ENCODE measurements around the gene CD7.

CD7 gene

GRCh38 chr17:82351713-82352488 is 34.5 kb upstream of the CD7 start (continued):
- TF ChIP-seq ZNF514 (tag by site-specific recombination; IDR thresholded peaks at IDR 0.05) (no peak), REPIN1 (tag by site-specific recombination; IDR thresholded peaks at IDR 0.05; ENCODE audit: low read depth) (no peak), ZNF513 (tag by site-specific recombination; IDR thresholded peaks at IDR 0.05) (no peak), SALL2 (tag by site-specific recombination; IDR thresholded peaks at IDR 0.05; ENCODE audit: borderline replicate concordance) (no peak), SCRT2 (tag by site-specific recombination; IDR thresholded peaks at IDR 0.05) (peak; percentile 94), ZBTB7A (tag by site-specific recombination; IDR thresholded peaks at IDR 0.05; ENCODE audit: low read depth) (no peak), ZNF248 (tag by site-specific recombination; IDR thresholded peaks at IDR 0.05) (no peak), ZNF426 (tag by site-specific recombination; IDR thresholded peaks at IDR 0.05) (no peak), TRIM28 (IDR thresholded peaks at IDR 0.05; ENCODE audit: borderline replicate concordance, low read length) (no peak), ZNF24 (tag by site-specific recombination; IDR thresholded peaks at IDR 0.05) (no peak), ZNF785 (tag by site-specific recombination; IDR thresholded peaks at IDR 0.05) (no peak), ZNF324 (tag by site-specific recombination; IDR thresholded peaks at IDR 0.05) (0 out of 2 replicates have a peak, but pooled peaks have one; percentile 53), GLIS1 (tag by site-specific recombination; IDR thresholded peaks at IDR 0.05) (no peak), ZNF600 (tag by site-specific recombination; IDR thresholded peaks at IDR 0.05) (peak; percentile 88), SCRT1 (tag by site-specific recombination; IDR thresholded peaks at IDR 0.05; ENCODE audit: borderline replicate concordance) (peak; percentile 95), ZSCAN16 (tag by site-specific recombination; IDR thresholded peaks at IDR 0.05) (no peak), ZNF132 (tag by site-specific recombination; IDR thresholded peaks at IDR 0.05; ENCODE audit: borderline replicate concordance) (no peak), ZNF529 (tag by site-specific recombination; IDR thresholded peaks at IDR 0.05; ENCODE audit: insufficient replicate concordance) (no peak), ZBTB1 (tag by site-specific recombination; IDR thresholded peaks at IDR 0.05) (no peak), ZNF571 (tag by site-specific recombination; IDR thresholded peaks at IDR 0.05) (no peak), YY1 (tag by site-specific recombination; IDR thresholded peaks at IDR 0.05) (no peak), FEZF1 (tag by site-specific recombination; IDR thresholded peaks at IDR 0.05) (no peak), ZNF16 (tag by site-specific recombination; IDR thresholded peaks at IDR 0.05; ENCODE audit: low read depth) (no peak), ZNF518A (tag by site-specific recombination; conservative IDR thresholded peaks at IDR 0.05; ENCODE audit: low read depth) (no peak)
- TF ChIP-seq, protein P1, sequence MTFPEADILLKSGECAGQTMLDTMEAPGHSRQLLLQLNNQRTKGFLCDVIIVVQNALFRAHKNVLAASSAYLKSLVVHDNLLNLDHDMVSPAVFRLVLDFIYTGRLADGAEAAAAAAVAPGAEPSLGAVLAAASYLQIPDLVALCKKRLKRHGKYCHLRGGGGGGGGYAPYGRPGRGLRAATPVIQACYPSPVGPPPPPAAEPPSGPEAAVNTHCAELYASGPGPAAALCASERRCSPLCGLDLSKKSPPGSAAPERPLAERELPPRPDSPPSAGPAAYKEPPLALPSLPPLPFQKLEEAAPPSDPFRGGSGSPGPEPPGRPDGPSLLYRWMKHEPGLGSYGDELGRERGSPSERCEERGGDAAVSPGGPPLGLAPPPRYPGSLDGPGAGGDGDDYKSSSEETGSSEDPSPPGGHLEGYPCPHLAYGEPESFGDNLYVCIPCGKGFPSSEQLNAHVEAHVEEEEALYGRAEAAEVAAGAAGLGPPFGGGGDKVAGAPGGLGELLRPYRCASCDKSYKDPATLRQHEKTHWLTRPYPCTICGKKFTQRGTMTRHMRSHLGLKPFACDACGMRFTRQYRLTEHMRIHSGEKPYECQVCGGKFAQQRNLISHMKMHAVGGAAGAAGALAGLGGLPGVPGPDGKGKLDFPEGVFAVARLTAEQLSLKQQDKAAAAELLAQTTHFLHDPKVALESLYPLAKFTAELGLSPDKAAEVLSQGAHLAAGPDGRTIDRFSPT (tag by site-specific recombination; IDR thresholded peaks at IDR 0.05), result peak; percentile 92
- TF ChIP-seq, protein P2, sequence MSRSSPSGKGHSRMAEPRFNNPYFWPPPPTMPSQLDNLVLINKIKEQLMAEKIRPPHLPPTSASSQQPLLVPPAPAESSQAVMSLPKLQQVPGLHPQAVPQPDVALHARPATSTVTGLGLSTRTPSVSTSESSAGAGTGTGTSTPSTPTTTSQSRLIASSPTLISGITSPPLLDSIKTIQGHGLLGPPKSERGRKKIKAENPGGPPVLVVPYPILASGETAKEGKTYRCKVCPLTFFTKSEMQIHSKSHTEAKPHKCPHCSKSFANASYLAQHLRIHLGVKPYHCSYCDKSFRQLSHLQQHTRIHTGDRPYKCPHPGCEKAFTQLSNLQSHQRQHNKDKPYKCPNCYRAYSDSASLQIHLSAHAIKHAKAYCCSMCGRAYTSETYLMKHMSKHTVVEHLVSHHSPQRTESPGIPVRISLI (tag by site-specific recombination; IDR thresholded peaks at IDR 0.05), result no peak
- TF ChIP-seq, protein P3, sequence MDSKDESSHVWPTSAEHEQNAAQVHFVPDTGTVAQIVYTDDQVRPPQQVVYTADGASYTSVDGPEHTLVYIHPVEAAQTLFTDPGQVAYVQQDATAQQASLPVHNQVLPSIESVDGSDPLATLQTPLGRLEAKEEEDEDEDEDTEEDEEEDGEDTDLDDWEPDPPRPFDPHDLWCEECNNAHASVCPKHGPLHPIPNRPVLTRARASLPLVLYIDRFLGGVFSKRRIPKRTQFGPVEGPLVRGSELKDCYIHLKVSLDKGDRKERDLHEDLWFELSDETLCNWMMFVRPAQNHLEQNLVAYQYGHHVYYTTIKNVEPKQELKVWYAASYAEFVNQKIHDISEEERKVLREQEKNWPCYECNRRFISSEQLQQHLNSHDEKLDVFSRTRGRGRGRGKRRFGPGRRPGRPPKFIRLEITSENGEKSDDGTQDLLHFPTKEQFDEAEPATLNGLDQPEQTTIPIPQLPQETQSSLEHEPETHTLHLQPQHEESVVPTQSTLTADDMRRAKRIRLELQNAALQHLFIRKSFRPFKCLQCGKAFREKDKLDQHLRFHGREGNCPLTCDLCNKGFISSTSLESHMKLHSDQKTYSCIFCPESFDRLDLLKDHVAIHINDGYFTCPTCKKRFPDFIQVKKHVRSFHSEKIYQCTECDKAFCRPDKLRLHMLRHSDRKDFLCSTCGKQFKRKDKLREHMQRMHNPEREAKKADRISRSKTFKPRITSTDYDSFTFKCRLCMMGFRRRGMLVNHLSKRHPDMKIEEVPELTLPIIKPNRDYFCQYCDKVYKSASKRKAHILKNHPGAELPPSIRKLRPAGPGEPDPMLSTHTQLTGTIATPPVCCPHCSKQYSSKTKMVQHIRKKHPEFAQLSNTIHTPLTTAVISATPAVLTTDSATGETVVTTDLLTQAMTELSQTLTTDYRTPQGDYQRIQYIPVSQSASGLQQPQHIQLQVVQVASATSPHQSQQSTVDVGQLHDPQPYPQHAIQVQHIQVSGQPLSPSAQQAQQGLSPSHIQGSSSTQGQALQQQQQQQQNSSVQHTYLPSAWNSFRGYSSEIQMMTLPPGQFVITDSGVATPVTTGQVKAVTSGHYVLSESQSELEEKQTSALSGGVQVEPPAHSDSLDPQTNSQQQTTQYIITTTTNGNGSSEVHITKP (tag by site-specific recombination; IDR thresholded peaks at IDR 0.05), result no peak

All from HEK293 (cell line).